Uterus (tissue), 2 donors: ENCODE data around the gene BCAS4.

Experiments used
- CTCF ChIP-seq, 4 experiments: fragments of 200-600 bp in 2 of 4; fragments of 450-650 bp in 2 of 4; sonication (generic) in 2 of 4; IDR thresholded peaks; one replicate each; pipeline ENCODE4 v1.5.1; 2016 to 2019; ENCODE audit warnings: antibody characterized with exemption in 4 of 4, mild to moderate bottlenecking in 2 of 4, moderate library complexity in 1 of 4
- POLR2A ChIP-seq, 2 donors: fragments of 450-650 bp; IDR thresholded peaks; one replicate each; pipeline ENCODE4 v1.6.1; 2016; ENCODE audit warnings: antibody characterized with exemption in 2 of 2, mild to moderate bottlenecking in 1 of 2, moderate library complexity in 1 of 2

- TF ChIP-seq CTCF (IDR thresholded peaks at IDR 0.05) (no peak), POLR2A (IDR thresholded peaks at IDR 0.05) (no peak)
Measured at GRCh38 chr20:50789968-50790650, 4.8 kb upstream of the BCAS4 start.
